ENCODE data around the gene IGF1R.

The IGF1R gene

DNA sequence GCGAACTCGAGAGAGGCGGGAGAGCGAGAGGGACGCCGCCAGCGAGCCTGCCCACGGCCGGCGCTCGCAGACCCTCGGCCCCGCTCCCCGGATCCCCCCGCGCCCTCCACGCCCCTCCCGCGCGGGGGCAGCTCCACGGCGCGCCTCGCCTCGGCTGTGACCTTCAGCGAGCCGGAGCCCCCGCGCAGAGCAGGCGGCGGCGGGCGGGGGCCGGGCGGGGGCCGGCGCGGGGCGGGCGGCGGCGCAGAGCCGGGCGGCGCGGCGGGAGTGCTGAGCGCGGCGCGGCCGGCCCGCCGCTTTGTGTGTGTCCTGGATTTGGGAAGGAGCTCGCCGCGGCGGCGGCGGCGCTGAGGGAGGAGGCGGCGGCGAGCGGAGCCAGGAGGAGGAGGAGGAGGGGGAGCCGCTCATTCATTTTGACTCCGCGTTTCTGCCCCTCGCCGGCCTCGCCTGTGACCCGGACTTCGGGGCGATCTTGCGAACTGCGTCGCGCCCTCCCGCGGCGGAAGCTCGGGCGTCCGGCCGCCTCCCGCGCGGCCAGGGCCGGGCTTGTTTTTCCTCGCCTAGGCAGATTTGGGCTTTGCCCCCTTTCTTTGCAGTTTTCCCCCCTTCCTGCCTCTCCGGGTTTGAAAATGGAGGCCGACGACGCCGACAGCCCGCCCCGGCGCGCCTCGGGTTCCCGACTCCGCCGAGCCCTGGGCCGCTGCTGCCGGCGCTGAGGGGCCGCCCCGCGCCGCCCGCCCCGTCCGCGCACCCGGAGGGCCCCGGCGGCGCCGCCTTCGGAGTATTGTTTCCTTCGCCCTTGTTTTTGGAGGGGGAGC is 524 bp downstream of the IGF1R start:
- DNase-seq: peak; percentile 20

DNA sequence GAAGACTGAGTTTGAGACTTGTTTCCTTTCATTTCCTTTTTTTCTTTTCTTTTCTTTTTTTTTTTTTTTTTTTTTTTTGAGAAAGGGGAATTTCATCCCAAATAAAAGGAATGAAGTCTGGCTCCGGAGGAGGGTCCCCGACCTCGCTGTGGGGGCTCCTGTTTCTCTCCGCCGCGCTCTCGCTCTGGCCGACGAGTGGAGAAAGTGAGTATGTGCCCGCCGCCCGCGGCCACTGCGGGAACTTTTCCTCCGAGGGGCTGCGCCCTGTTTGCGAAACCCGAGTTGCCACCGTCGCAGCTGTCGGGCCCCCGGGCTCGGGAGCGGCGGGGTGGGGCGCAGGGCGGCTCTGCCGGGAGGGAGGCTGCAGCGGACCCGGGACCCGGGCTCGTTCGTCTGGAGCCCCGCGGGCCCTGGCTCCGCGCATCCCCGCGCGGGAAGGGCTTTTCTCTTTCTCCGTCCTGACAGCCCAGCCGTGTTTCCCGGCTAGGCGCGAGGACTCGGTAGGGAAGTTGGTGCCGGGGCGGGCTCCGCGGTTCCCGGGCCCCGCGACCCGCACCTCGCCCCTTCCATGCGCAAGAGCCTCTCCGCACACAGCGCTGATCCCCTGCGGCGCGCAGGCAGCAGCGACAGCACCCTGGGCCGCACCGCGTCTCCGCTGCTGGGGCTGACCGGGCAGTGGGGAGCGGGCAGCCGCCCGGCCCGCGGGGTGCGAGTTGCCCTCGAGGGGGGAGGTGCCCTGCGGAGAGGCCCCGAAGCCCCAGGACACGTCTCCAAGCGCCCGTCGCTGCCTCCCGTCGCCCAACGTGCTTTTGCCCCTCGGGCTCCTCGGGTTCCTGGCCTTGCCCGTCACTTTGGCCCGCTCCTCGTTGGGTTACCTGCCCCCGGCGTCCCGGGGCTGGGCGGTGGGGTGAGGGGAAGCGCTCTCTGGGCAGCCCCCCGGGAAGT is 1.4 kb downstream of the IGF1R start:
- DNase-seq: peak; percentile 38

DNA sequence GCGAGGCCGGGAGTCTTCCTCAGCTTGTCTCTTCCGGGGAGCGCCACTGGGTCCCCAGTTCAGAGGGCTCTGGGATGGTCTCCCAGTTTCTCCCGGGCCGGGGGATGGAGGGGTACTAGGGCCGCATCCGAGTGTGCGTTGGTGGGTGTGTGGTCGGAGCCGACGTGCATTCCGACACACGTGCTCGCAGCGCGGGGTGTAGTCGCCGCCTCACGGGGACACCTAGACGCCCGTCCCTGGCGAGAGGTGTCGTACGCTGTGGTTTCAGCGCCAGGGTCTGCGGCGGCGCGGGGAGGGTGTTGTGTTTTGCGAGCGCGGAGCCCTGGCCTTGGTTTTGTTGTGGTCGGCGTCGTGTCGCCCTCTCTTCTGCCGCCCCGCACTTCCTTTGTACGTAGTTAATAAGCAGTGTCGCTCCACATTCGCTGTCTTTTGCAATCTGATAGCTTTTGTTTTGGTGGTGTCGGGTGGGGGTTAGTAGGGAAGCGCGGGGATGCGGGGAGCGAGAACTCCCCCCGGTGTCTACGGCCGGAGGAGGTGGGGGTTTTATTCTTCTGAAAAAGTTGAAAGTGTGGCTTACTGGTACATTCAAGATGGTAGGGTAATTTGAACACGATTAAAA is 2.2 kb downstream of the IGF1R start:
- peak; percentile 40 for DNase-seq

DNA sequence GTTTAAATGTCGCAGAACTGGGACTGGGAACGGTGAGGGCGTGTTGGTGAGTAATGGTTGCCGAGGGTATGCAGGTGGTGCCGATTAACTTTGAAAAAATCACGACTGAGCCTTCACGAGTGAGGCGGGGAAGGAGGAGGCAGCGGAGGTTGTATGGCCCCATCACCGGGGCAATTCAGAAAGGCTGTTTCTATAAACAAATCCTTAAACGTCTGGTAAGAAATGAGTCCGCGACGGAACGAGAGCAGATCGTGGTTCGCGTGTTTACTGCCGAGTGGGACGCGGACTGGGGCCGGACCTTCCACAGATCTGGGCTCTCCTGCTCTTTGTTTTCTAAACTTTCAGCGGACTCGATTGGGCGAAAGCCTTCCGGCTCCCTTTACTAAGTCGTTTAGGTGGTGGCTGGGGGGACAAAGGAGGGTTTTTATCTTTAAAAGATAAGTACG is 2.7 kb downstream of the IGF1R start:
- DNase-seq: no peak

DNA sequence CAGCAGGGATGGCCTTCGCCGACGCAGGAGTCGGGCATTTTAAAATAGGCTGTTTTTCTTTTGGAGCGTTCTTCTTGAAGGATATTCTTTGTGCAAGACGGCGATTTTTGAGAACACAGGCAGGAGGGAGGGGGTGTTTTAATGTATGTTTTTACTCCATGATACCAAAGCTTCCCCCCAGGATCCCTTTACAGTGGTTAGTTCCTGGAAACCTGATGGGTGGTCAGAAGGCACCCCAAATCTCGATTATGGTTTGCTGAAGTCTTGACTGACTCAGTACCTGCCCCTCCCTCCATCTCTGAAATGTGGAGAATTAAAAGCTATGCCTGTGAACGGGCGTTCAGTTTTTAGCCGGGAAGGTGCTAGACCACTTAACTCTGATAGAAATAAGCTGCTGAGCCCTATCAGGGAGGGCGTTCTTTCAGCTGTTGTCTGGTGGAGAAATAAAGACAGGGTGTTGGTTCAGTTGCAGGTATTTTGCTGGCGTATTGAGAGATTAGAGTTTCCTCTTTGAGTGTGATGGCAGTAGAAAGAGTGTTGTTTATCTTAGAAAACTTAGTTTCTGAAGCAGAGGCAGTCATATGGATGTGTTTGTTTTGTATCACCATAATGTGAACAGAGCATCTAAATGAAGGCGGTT is 3.4 kb downstream of the IGF1R start:
- no peak for DNase-seq

DNA sequence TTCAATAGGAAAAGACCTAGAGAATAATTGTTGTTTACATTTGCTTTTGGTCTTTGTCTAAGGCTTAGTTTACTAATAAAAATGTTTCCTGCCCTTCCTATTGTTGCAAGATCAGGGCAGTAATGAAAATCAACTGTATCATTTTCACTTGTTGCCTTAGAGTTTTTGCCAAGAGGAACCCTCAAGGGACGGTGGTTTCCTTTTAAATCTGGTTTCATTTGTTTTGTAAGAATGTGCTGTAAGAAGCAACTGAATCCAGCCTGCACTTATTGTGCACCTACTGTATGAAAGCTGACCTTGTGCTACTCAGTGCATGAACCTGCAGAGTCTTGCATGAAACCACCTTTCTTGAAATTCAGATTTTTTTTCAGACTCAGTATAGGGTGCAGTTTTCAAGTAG is 5.3 kb downstream of the IGF1R start:
- no peak for DNase-seq

DNA sequence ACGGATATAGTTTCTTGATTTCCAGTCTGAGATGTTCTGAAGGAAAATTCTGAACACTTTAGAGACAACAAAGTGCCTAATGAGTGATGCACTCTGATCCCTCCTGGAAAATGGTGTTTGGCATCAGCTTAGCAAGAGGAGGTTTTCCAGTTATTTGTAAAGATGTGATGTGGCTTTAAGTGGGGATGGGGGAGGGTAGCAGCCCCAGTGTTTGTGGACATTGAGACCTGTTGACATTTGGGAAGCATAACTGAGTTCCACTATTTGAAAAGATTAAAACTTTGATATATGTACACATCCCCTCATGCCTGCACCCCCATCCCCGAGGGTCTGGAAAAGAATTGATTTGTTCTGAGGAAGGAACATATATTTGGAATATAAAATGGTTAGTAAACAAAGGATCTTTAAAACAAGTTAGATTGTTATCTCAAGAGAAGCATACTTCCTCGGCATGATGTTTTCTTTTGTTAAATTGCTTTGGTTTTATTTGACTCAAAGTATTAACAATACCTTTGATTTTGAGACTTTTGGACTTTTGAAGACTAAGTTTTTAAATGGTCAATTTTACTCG is 6.5 kb downstream of the IGF1R start:
- no peak for DNase-seq

DNA sequence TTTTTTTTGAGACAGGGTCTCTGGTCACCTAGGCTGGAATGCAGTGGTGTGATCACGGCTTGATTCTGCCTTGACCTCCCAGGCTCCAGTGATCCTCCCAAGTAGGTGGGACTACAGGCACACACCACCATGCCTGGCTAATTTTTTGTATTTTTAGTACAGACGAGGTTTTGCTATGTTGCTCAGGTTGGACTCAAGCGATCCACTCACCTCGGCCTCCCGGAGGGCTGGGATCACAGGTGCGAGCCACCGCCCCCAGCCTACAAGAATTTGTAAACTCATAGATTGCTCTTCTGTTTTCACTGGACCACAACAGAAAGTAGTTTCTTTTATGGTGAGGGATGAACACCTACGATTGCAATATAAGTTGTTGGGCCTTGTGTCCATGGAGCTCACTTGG is 7.4 kb downstream of the IGF1R start:
- no peak for DNase-seq

DNA sequence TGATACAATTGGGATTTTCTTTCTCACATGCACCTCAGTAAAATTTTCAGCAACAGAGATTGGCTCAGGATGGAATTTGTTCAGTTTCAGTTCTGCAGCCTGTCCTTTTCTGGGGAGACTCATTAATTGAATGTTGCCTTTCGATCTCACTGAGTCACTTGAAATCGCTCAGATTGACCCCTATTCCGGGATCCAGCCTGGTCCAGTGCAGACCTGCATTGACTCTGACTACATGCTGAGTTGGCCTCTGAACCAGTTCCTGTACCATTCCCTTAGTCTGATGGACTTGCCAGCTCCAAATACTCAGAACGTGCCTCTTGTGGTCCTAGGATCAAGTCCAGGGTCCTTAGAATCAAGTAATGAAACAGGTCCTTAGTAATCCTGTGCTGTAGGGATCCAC is 9.4 kb downstream of the IGF1R start:
- DNase-seq: no peak

DNA sequence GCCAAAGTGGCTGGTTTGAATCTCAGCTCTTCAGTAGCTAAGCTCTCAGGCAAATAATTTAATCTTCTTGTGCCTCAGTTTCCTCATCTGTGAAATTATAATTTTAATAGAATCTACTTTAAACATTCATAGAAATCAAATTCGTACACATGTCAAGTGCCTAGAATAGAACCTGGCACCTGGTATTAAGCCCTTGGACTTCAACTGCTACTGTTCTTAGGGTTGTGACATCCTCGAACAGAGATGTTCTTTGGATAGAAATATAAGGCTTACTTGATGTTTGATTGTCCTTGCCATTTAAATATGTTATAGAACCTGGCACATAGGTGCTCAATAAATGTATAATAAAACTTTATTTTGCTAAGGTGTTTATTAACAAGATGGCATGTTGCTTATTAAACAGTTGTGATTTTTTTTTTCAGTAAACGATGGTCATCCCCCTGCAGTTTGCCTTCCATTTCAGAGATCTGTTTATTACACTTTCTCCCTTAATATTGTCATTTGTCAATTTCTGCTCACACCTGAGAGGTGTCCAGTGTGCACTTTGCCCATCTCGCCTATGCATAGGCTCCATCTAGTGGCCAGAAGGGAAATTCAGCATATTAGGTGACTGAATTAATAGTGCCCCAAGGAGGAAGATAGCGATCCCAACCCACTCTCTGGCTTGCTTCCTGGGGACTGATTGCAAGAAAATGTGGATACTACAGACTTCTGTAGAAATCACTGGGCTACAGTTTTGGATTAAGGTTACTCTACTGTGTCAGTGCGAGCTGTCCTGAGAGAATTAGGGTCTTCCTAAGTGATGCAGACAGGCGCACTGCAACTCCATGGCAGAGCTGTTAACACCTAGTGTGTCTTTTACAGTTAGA is 10.7 kb downstream of the IGF1R start:
- peak; percentile 30 for DNase-seq

DNA sequence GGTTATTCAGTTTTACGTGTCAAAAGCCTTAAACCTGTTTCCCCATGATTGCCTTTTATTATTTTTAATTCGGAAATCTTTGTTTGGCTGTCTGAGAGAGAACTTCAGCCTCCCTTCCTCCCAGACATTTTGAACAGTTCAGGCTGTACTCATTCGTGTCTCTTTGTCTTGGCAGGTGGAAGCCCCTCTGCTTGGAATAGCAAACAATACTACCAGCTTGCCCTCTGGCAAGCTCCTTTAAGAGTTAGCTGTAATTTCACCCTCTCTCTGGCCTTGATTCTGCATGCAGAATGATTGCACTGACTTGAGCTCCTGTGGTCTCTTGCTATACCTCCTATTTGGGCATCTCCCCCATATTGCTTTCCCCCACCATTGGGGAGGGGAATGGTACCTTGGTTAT is 11.7 kb downstream of the IGF1R start:
- no peak for DNase-seq

DNA sequence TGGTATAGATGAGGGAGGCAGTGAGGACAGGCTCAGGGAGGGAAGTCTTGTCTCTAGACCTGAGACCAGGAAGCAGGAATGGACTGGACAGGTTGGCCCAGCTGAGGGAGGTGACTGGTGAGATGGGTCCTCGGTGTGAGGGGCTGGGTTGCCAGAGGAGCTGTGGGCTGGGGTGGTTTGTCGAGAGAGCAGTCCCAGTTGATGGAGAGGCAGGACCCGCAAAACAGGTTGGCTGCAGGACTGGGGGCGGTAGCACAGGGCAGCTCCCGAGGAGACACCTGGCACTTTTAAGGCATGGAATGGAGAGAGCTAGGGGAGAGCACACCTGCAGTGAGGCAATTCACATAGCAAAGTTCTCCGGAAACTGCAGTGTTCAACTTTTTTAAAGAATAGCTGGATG is 14.7 kb downstream of the IGF1R start:
- DNase-seq: no peak

DNA sequence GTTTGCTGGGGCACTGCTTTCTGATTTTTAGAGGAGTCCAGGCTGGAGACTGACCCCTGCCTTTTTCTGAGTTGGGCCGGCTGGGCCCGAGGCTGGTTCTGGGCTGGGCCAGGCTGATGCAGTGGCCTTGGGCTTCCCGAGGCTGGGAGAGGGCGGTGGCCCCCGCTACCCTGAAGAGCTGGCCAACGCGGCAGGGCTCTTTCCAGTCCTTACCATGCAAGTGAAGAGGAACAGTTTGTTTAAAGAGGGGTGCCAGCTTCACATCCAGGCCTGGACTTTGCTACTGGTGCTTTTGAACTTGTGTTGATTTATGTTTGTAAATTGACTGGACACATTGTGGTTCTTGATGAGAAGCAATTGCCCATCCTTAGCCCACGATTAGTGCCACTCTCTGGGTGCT is 15.3 kb downstream of the IGF1R start:
- no peak for DNase-seq

DNA sequence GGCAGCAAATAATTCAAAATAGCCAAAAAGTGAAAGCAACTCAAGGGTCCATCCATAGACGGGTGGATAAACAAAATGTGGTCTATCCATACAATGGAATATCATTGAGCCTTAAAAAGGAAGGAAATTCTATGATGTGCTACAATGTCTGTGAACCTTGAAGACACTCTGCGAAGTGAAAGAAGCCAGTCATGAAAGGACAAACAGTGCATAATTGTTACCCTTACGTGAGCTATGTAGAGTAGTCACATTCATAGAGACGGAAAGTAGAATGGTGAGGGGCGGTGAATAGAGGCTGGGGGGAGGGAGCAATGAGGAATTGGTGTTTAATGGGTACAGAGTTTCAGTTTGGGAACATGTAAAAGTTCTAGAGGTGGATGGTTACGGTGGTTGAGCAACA is 18.1 kb downstream of the IGF1R start:
- DNase-seq: no peak

DNA sequence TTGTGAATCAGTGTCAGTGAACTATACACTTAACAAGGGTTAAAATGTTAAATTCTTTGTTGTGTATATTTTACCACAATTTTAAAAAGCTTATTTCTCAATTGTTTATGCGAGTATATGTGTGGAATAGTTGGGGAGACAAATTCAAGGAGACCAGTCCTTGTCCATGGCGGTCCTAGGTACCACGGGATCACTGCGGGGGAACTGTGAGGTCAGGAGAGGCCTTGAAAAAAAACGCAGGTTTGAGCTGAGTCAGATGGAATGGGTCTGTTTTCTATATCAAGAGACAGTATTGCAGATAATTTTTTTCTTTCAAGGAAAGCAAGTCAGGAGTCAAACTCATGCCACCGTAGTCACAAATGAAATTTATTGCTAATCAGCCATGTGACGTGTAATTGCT is 18.5 kb downstream of the IGF1R start:
- DNase-seq: no peak

DNA sequence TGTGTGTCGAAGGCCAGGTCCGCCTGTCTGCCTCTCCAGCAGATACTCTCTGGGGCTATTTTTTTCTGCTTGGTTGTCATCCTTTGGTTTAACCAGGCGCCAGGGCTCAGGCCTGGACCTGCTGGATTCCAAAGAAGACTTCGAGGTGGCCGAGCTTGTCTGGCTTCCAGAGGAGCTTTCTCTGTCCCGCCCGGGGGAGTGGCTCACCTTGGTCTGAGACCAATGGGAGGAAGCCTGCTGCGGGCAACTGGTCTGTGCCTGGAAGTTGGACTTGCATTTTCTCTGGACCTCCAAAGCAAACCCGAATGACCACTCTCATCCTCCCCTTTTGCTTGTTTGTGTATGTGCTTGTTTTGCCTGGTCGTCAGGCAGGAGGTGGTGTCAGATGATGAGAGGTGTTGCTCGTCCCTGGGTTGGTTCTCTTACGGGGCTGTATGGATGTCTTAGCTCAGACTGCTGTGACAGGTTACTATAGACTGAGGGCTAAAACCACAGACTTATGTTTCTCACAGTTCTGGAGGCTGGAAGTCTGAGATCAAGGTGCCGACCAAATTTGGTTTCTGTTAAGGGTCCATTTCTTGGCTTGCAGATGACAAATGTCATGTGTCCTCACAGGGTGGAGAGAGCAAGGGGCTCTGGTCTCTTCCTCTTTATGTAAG is 19.3 kb downstream of the IGF1R start:
- DNase-seq: no peak

DNA sequence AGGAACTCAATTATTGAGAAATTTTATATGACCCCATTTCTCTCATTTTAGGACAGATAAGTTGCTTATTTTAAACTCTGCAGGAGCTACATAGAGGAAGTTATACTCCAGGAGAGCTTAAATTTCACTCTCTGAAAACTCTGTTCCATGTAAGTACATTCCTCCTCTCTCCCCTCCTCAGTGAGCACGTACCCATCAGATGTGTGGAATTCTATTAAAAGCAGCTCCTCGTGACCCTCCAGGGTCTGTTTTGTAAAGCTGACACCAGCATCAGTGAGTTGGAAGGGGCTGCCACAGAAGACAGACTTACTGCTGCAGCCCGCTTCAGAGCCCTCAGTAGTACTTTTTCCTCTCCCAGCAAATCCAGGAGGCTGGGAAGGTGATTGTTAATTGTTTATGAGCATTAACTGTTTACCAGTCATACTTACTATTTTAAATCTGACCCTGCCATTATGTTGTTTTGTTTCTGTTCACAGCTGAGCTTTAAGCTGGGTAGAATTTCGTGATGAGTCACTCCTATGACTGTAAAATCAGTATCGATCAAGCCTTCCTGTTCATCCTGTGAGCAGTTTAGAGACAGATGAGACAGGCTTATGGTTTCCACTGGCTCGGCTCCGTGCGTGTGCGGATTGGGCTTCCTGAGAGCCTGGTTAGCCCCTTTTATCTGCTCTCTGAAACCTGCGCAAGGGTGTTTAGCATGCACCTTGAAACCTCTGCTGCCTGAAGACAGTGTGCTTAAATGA is 20.4 kb downstream of the IGF1R start:
- no peak for DNase-seq

DNA sequence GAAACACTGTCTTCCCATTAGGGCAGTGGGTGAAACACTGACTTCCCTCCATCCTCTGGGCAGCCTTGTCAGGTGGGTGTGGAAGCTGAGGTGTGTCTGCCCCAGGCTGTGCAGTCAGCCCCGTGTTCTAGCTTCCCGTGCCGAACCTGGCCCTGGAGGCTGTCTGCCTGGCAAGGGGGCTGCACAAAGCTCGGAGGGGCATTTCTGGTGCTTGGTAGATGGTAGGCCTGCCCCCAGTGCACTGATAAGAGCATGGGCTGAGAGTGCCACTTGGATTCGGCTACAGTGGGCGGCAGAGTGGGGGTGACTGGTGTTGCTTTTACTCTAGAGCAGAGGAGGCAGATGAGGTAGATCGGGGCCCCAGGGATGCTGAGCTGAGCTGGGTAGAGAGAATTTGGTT is 21.3 kb downstream of the IGF1R start:
- no peak for DNase-seq

DNA sequence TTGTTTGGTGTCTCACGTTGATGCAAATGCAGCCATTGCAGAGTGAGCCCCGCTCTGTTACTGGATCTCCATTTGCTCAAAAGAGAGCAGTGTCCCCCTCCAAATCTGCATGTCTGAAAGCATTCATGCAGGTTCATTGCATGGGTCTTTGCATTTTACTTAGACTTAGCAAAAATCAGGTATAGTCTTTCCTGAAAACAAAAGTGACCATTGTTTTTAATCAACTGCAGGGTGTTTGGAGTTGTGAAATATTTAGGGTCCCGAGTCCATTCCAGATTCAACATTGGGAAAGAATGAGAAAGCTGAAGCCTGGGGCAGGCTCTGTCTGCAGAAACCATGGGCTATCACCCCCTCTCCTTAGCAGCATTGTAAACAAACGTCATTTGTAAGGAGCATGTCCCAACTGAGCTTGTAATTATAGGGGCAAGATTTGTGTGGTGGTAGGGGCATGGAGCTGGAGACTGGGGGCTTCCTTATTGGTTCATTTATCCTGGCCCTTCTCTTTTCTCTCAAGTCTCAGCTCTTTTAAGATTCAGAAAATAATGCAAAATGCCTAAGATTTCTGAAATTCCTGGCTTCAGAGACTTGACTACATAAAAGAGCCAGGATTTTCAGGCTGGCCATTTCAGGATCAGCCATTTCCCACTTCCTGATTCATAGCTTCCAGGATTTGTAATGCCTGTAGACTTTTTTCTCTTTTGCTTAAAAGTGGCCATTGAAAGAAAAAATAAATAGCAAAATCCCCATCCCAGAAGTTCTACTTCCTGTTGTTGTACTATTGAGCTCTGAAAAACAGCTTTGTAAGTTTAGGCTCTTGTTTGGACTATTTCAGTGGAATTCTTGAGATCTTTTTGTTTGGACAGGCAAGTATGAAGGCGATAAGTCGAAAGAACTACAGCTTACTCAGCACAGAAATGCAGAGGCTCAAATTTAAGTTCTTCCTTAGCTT is 23.0 kb downstream of the IGF1R start:
- no peak for DNase-seq
